Measurements from ENCODE around the gene MDFIC.

DNA sequence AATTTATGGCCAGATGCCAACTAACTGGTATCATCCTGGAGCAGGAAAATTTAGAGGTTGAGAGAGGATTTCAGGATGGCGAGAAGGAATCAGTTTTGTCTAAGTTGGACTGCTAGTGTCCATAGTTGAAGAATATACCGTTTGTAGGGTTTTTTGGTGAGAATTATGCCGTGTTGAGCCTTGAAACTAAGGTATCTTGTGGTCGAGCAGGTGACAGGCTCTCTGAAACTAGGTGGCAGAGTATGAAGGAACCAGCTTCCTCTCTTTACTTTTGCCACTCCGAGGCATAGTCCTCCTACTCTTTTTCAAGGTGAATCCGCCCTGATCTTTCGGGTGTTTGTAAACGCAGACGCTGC is 9.7 kb downstream of the MDFIC start:
- TF ChIP-seq, protein P1, sequence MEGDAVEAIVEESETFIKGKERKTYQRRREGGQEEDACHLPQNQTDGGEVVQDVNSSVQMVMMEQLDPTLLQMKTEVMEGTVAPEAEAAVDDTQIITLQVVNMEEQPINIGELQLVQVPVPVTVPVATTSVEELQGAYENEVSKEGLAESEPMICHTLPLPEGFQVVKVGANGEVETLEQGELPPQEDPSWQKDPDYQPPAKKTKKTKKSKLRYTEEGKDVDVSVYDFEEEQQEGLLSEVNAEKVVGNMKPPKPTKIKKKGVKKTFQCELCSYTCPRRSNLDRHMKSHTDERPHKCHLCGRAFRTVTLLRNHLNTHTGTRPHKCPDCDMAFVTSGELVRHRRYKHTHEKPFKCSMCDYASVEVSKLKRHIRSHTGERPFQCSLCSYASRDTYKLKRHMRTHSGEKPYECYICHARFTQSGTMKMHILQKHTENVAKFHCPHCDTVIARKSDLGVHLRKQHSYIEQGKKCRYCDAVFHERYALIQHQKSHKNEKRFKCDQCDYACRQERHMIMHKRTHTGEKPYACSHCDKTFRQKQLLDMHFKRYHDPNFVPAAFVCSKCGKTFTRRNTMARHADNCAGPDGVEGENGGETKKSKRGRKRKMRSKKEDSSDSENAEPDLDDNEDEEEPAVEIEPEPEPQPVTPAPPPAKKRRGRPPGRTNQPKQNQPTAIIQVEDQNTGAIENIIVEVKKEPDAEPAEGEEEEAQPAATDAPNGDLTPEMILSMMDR (IDR thresholded peaks at IDR 0.05): no peak
- no peak for TF ChIP-seq POLR2AphosphoS5 (IDR thresholded peaks at IDR 0.05; ENCODE audit: low read depth, low read length)
- TF ChIP-seq, protein P2, sequence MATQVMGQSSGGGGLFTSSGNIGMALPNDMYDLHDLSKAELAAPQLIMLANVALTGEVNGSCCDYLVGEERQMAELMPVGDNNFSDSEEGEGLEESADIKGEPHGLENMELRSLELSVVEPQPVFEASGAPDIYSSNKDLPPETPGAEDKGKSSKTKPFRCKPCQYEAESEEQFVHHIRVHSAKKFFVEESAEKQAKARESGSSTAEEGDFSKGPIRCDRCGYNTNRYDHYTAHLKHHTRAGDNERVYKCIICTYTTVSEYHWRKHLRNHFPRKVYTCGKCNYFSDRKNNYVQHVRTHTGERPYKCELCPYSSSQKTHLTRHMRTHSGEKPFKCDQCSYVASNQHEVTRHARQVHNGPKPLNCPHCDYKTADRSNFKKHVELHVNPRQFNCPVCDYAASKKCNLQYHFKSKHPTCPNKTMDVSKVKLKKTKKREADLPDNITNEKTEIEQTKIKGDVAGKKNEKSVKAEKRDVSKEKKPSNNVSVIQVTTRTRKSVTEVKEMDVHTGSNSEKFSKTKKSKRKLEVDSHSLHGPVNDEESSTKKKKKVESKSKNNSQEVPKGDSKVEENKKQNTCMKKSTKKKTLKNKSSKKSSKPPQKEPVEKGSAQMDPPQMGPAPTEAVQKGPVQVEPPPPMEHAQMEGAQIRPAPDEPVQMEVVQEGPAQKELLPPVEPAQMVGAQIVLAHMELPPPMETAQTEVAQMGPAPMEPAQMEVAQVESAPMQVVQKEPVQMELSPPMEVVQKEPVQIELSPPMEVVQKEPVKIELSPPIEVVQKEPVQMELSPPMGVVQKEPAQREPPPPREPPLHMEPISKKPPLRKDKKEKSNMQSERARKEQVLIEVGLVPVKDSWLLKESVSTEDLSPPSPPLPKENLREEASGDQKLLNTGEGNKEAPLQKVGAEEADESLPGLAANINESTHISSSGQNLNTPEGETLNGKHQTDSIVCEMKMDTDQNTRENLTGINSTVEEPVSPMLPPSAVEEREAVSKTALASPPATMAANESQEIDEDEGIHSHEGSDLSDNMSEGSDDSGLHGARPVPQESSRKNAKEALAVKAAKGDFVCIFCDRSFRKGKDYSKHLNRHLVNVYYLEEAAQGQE (IDR thresholded peaks at IDR 0.05; ENCODE audit: insufficient read depth in 1 of 2, low read depth in 2 of 2, low read length in 1 of 2): no peak
